D341Med (cell line): Measurements from ENCODE around the gene ATG101.

Experiments used
- DNase-seq: peaks from one replicate; pipeline ENCODE4 v3.0.0; 2012; ENCODE audit warnings: low spot score

Gene ATG101

GRCh38 chr12:52057638-52058576 lies 11.9 kb upstream of the ATG101 start:
- no peak for DNase-seq

GRCh38 chr12:52058631-52059361 lies 11.0 kb upstream of the ATG101 start:
- no peak for DNase-seq

GRCh38 chr12:52059582-52060497 lies 9.9 kb upstream of the ATG101 start:
- no peak for DNase-seq

- no peak for DNase-seq
Measured at GRCh38 chr12:52060498-52061177, 9.1 kb upstream of the ATG101 start.

- no peak for DNase-seq
Measured at GRCh38 chr12:52061470-52062166, 8.2 kb upstream of the ATG101 start.

GRCh38 chr12:52062167-52063081 lies 7.4 kb upstream of the ATG101 start:
- no peak for DNase-seq

GRCh38 chr12:52063082-52063924 lies 6.5 kb upstream of the ATG101 start:
- DNase-seq, result no peak

GRCh38 chr12:52063981-52064649 lies 5.7 kb upstream of the ATG101 start:
- DNase-seq, result no peak

GRCh38 chr12:52066346-52067080 lies 3.3 kb upstream of the ATG101 start:
- DNase-seq, result no peak

- DNase-seq, result no peak
Measured at GRCh38 chr12:52067081-52067374, 2.8 kb upstream of the ATG101 start.

- no peak for DNase-seq
Measured at GRCh38 chr12:52070185-52070925, 577 bp downstream of the ATG101 start.

- DNase-seq, result no peak
Measured at GRCh38 chr12:52073531-52074381, 4.0 kb downstream of the ATG101 start.

- DNase-seq, result no peak
Measured at GRCh38 chr12:52074971-52075724, 5.4 kb downstream of the ATG101 start.

- no peak for DNase-seq
Measured at GRCh38 chr12:52076811-52077210, 7.0 kb downstream of the ATG101 start.

GRCh38 chr12:52078276-52078675 lies 8.5 kb downstream of the ATG101 start:
- no peak for DNase-seq
